UCSD-AML1 (cell line): ENCODE data around the gene IAPP.
"Not testable (repeated sequence)": the region's sequence is repeated elsewhere in the genome, so short reads cannot be mapped to it uniquely, and the experiment has no call there.

Source experiments
- DNase-seq: peaks from one replicate; lab custom pipeline; 2025; ENCODE audit not compliant: unreplicated experiment; lab: John Stamatoyannopoulos, UW

Gene IAPP

DNA sequence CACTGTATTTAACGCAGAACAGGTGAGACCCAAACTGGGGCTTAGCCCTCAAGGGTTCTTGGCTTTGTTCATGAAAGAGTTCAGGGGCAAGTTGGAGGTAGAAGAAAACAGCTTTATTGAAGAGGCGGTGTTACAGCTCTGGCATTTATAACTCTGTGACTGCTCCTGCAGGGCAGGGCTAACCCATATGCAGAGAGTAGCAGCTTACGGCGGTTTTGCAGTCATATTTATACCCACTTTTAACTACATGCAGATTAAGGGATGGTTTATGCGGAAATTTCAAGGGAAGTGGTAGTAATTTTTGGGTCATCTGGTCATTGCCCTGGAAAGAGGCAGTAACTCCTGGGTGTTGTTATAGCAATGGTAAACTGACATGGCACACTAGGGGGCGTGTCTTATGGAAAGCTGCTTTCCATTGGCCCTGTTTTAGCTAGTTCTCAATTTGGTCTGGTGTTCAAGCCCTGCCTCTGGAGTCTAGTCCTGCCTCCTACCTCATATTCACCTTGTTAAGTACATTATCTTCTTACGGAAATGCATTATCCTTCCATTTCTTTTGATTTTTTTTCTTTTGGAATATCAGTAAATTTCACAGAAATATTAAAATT lies 1.8 kb upstream of the IAPP start:
- DNase-seq, result no peak

DNA sequence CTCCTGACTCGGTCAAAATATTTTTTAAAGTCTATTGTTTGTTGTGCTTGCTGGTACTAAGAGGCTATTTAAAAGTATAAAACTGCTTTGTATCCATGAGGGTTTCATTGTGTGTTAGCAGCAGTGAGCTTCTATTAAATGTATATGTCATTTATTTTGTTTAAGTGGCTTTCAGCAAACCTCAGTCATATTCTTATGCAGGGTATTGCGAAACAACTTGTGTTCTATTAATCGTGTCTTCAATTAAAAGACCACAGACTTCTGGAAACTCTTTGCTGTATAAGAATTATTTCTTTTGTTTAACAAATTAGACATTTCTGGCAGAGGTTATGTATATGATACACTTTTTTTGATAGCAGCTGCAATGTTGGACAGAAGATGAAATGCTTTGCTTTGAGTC lies 6.5 kb downstream of the IAPP start:
- no peak for DNase-seq

DNA sequence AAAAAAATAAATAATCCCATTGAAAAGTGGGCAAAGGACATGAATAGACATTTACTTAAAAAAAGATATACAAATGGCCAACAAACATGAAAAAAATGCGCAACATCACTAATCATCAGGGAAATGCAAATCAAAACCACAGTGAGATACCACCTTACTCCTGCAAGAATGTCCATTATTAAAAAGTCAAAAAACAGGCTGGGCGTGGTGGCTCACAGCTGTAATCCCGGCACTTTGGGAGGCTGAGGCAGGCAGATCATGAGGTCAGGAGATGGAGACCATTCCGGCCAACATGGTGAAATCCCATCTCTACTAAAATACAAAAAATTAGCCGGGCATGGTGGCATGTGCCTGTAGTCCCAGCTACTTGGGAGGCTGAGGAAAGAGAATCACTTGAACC lies 8.6 kb downstream of the IAPP start:
- DNase-seq, result not testable (repeated sequence)

DNA sequence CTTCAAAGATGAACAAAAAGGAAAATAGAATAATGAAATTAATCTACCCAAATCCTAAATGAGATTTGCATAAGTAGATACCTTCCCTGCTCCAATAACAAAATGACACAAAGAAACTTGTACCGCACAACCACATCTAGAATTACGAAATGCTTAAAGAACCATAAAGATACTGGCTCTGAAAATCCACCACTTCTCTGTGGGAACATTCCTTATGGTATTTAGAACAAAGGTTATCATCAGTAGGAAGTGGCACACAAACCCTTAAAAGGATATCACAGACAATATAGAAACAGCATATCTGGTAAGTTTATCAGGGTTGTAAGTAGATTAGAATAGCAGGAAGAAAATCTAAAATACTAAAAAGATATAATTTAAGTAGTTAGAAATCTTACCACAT lies 11.6 kb downstream of the IAPP start:
- no peak for DNase-seq

DNA sequence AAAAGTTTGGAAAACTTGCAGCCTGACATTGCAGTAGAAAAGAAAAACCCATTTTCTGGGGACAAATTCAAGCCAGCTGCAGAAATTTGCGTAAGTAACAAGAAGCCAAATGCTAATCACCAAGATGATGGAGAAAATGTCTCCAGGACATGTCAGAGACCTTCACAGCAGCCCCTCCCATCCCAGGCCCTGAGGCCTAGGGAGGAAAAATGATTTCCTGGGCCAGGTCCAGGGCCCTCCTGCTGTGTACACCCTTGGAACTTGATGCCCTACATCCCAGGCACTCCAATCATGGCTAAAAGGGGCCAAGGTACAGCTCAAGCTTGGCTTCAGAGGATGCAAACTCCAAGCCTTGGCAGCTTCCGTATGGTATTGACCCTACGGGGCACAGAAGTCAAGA lies 14.5 kb downstream of the IAPP start:
- no peak for DNase-seq

DNA sequence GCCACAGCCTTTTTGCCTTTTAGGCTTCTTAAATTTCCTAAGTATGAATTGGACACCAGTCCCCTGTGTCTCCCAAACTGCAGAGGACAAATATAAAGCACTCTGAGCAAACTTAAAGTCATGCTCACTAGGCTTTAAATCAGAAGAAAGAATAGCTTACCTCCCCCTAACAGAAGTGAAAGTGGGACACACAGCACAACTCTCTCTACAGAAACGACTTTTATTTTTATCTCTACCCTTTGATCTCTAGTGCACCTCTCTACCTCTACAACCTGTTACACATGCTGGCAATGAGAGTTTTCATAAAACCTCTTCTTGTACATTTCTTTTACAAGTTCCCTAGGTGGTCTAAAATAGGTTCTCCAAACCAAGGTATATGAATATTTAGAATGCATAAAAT lies 19.7 kb downstream of the IAPP start:
- no peak for DNase-seq

DNA sequence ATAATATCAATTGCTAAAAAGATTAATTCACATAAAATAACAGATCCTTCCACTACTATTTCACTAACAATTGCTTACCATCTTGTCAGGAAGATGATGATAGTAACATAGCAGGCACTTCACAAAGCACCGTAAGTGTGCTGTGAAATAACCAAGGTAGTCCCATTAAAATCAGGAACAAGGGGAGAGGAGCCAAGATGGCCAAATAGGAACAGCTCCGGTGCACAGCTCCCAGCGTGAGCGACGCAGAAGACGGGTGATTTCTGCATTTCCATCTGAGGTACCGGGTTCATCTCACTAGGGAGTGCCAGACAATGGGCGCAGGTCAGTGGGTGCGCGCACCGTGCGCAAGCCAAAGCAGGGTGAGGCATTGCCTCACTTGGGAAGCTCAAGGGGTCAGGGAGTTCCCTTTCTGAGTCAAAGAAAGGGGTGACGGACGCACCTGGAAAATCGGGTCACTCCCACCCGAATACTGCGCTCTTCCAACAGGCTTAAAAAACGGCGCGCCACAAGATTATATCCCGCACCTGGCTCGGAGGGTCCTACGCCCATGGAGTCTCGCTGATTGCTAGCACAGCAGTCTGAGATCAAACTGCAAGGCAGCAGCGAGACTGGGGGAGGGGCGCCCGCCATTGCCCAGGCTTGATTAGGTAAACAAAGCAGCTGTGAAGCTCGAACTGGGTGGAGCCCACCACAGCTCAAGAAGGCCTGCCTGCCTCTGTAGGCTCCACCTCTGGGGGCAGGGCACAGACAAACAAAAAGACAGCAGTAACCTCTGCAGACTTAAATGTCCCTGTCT lies 22.3 kb downstream of the IAPP start:
- not testable (repeated sequence) for DNase-seq

DNA sequence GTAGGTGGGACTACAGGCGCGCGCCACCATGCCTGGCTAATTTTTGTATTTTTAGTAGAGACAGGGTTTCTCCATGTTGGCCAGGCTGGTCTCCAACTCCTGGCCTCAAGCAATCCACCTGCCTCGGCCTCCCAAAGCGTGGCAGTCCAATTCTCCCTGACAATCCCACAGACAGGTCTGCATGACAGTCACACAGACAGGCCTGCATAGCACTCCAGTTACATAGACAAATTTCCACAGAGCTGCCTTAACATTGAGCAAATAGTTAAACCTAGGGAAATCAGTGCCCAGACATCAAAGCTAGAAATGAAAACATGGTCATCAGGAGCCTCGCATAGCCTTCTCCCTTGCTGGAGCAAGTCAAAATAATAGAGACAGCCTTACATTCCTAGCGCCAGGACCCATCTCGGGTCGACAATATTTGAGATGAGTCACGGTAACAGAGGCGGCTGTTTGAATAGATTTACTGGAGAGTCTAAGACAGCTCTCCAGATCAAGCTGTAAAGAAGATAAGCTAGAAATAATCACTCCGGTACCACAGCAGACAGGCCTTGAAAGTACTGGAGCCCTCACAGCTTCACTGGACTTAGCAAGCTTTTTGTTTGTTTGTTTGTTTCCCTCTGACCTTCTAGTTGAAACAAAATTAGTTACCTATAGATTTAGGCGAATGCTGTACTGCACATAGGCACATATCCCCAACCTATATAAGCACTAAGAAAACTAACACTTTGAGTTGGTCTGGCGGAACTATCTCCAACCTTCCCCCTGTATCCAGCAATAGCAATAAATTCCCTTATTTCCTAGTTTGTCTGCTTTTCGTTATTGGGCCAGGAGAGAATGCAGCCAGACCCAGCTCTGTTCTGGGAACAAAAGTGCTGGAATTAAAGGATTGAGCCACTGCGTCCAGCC lies 40.9 kb downstream of the IAPP start:
- no peak for DNase-seq

DNA sequence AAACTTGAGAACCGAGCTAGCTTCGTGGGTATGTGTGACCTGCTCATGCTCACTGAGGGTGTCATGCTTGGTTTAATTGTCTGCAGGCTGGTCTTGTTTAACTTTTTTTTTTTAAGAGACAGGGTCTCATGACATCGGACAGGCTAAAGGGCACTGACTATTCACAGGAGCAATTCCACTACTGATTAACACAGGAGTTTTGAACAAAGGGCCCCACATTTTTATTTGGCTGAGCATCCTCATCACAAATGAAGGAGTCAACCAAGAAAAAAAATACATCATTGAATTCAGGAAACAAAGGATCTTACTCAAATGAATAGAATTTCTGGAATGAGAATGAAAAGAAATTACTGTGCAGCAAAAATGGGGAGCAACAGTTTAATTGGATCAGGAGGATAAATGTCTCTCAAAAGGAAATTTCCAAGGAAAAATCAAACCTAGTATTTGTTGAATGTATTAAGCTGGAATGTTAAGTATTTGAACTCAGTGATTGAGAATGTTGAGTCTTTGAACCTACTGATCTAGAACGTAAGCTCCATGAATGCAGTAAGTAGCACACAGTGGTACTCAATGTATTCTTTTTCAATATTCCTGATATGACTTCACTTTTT lies 43.9 kb downstream of the IAPP start:
- DNase-seq, result no peak

DNA sequence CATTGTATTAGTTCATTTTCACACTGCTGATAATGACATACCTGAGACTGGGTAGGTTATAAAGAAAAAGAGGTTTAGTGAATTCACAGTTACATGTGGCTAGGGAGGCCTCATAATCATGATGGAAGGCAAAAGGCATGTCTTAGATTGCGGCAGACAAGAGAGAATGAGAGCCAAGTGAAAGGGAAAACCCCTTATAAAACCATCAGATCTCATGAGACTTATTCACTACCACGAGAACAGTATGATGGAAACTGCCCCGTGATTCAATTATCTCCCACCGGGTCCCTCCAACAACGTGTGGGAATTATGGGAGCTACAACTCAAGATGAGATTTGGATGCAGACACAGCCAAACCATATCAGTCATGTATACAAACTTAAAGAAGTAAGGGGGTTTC lies 45.7 kb downstream of the IAPP start:
- DNase-seq, result not testable (repeated sequence)

DNA sequence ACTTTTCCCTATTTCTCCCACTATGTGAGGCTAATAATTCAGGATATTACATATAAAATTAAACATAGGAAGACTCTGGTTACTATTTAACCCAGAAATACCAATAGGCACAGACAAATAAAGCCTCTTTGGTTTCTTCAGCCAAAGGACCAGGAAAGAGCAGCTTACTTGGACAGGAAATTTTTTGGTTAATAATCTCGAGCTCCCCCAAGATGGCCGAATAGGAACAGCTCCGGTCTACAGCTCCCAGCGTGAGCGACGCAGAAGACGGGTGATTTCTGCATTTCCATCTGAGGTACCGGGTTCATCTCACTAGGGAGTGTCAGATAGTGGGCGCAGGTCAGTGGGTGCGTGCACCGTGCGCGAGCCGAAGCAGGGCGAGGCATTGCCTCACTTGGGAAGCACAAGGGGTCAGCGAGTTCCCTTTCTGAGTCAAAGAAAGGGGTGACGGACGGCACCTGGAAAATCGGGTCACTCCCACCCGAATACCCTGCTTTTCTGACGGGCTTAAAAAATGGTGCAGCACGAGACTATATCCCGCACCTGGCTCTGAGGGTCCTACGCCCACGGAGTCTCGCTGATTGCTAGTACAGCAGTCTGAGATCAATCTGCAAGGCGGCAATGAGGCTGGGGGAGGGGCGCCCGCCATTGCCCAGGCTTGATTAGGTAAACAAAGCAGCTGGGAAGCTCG lies 46.5 kb downstream of the IAPP start:
- DNase-seq, result not testable (repeated sequence)

DNA sequence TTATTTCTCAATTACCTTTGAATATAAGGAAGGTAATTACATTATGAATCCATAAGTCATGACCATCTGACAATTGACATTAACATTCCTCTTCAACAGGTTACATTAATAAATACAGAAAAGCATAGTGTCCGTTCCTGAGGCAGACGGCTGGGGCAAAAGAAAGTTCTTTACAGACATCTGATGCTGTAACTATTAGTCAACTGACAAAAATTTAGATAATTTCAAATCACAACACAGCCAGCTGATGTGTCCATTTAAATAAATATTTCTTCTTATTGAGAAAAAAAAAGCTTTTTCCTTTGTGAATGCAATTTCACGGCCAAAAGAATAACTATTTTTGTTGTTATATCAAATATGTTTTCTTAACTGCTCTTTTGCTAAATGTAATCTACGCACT lies 55.5 kb downstream of the IAPP start:
- DNase-seq, result no peak
